HUES64 (cell line): Measurements from ENCODE around the gene PLXNA1.

Experiments used
- H3K27ac ChIP-seq: 2 replicates; pipeline ENCODE4 v1.7.0; 2013; ENCODE audit warnings: low read depth, low read length, inconsistent platforms
- H3K27me3 ChIP-seq: 2 replicates; pipeline ENCODE4 v1.6.1; 2013; ENCODE audit warnings: mild to moderate bottlenecking, low read length; ENCODE audit not compliant: insufficient read depth
- H3K36me3 ChIP-seq: 2 replicates; pipeline ENCODE4 v1.6.1; 2013; ENCODE audit warnings: mild to moderate bottlenecking, low read length; ENCODE audit not compliant: insufficient read depth
- H3K4me1 ChIP-seq: 2 replicates; pipeline ENCODE4 v1.6.1; 2013; ENCODE audit warnings: mild to moderate bottlenecking, low read length, moderate library complexity; ENCODE audit not compliant: insufficient read depth
- H3K4me3 ChIP-seq: 2 replicates; pipeline ENCODE4 v1.5.1; 2013; ENCODE audit warnings: mild to moderate bottlenecking, low read length, moderate library complexity
- H3K9ac ChIP-seq: 2 replicates; pipeline ENCODE4 v1.6.1; 2013; ENCODE audit warnings: mild to moderate bottlenecking, low read depth, low read length
- H3K9me3 ChIP-seq: 2 replicates; pipeline ENCODE4 v1.6.1; 2013; ENCODE audit warnings: low read depth, low read length; ENCODE audit not compliant: insufficient read depth
- WGBS: fragments of 150-250, 120-280 bp; methylation state at CpG from one replicate; pipeline ENCODE4 v1.1.7; 2013; ENCODE audit warnings: missing lambda C conversion rate; 5-methylcytosine and 5-hydroxymethylcytosine counted together

PLXNA1 gene

GRCh38 chr3:126990024-126990700 is 7.2 kb downstream of the PLXNA1 start:
- Histone ChIP-seq H3K27me3 (no peaks in the 10 kb centered on the region), H3K9ac (no peak overlapping the region), H3K36me3 (peaks cover 24% of the 10 kb centered on the region), H3K9me3 (no peaks in the 10 kb centered on the region), H3K4me3 (no peak overlapping the region), H3K4me1 (no peaks in the 10 kb centered on the region), H3K27ac (no peak overlapping the region)
- WGBS, result 93% methylated on average over 10 of the region's 10 CpGs

- H3K4me3 ChIP-seq, result no peak overlapping the region
- WGBS, result 82% methylated on average over 5 of the region's 5 CpGs
- no peaks in the 10 kb centered on the region for H3K27me3 ChIP-seq
- H3K9me3 ChIP-seq, result no peaks in the 10 kb centered on the region
- peaks cover 27% of the 10 kb centered on the region for H3K36me3 ChIP-seq
- no peak overlapping the region for H3K9ac ChIP-seq
- no peaks in the 10 kb centered on the region for H3K4me1 ChIP-seq
- H3K27ac ChIP-seq, result no peak overlapping the region
These were observed 8.0 kb downstream of the PLXNA1 start for GRCh38 chr3:126990890-126991289.

- Histone ChIP-seq H3K27me3 (no peaks in the 10 kb centered on the region), H3K4me1 (no peaks in the 10 kb centered on the region), H3K36me3 (peaks cover 27% of the 10 kb centered on the region), H3K9ac (no peak overlapping the region), H3K9me3 (no peaks in the 10 kb centered on the region), H3K4me3 (no peak overlapping the region), H3K27ac (no peak overlapping the region)
- WGBS, result 95% methylated on average over 24 of the region's 24 CpGs
These were observed 8.7 kb downstream of the PLXNA1 start for GRCh38 chr3:126991366-126992200.

GRCh38 chr3:126992216-126992615 is 9.3 kb downstream of the PLXNA1 start:
- H3K4me3 ChIP-seq, result no peak overlapping the region
- H3K9ac ChIP-seq, result no peak overlapping the region
- H3K4me1 ChIP-seq, result no peaks in the 10 kb centered on the region
- H3K27ac ChIP-seq, result no peak overlapping the region
- 95% methylated on average over 7 of the region's 7 CpGs for WGBS
- peaks cover 27% of the 10 kb centered on the region for H3K36me3 ChIP-seq
- no peaks in the 10 kb centered on the region for H3K9me3 ChIP-seq
- no peaks in the 10 kb centered on the region for H3K27me3 ChIP-seq

- H3K27me3 ChIP-seq, result no peaks in the 10 kb centered on the region
- H3K36me3 ChIP-seq, result peaks cover 27% of the 10 kb centered on the region
- no peak overlapping the region for H3K4me3 ChIP-seq
- H3K9me3 ChIP-seq, result no peaks in the 10 kb centered on the region
- H3K27ac ChIP-seq, result no peak overlapping the region
- H3K4me1 ChIP-seq, result no peaks in the 10 kb centered on the region
- no peak overlapping the region for H3K9ac ChIP-seq
- 95% methylated on average over 7 of the region's 8 CpGs for WGBS
These were observed 9.9 kb downstream of the PLXNA1 start for GRCh38 chr3:126992776-126993175.

- WGBS, result 95% methylated on average over 9 of the region's 9 CpGs
- Histone ChIP-seq H3K4me3 (no peak overlapping the region), H3K9me3 (no peaks in the 10 kb centered on the region), H3K4me1 (no peaks in the 10 kb centered on the region), H3K27ac (no peak overlapping the region), H3K36me3 (peaks cover 26% of the 10 kb centered on the region), H3K9ac (no peak overlapping the region), H3K27me3 (no peaks in the 10 kb centered on the region)
These were observed 10.5 kb downstream of the PLXNA1 start for GRCh38 chr3:126993436-126993835.

- Histone ChIP-seq H3K27ac (no peak overlapping the region), H3K27me3 (no peaks in the 10 kb centered on the region), H3K4me1 (no peaks in the 10 kb centered on the region), H3K9ac (no peak overlapping the region; the same call in 1 of the 2 replicates), H3K4me3 (no peak overlapping the region), H3K9me3 (no peaks in the 10 kb centered on the region), H3K36me3 (peaks cover 13% of the 10 kb centered on the region)
- 96% methylated on average over 10 of the region's 10 CpGs for WGBS
These were observed 11.8 kb downstream of the PLXNA1 start for GRCh38 chr3:126994661-126995245.

GRCh38 chr3:126995254-126995780 is 12.4 kb downstream of the PLXNA1 start:
- H3K4me3 ChIP-seq, result no peak overlapping the region
- H3K9ac ChIP-seq, result no peak overlapping the region; the same call in 1 of the 2 replicates
- WGBS, result 93% methylated on average over 12 of the region's 12 CpGs
- peaks cover 8% of the 10 kb centered on the region for H3K36me3 ChIP-seq
- no peaks in the 10 kb centered on the region for H3K27me3 ChIP-seq
- no peaks in the 10 kb centered on the region for H3K4me1 ChIP-seq
- H3K9me3 ChIP-seq, result no peaks in the 10 kb centered on the region
- no peak overlapping the region for H3K27ac ChIP-seq

GRCh38 chr3:126995926-126996512 is 13.1 kb downstream of the PLXNA1 start:
- Histone ChIP-seq H3K27ac (no peak overlapping the region), H3K9ac (peak overlapping the region; percentile 14; the same call in 1 of the 2 replicates), H3K27me3 (no peaks in the 10 kb centered on the region), H3K4me1 (no peaks in the 10 kb centered on the region), H3K9me3 (no peaks in the 10 kb centered on the region), H3K4me3 (no peak overlapping the region), H3K36me3 (peaks cover 6% of the 10 kb centered on the region)
- WGBS, result 92% methylated on average over 11 of the region's 11 CpGs

- H3K4me1 ChIP-seq, result peaks cover 6% of the 10 kb centered on the region
- H3K27ac ChIP-seq, result no peak overlapping the region
- H3K27me3 ChIP-seq, result no peaks in the 10 kb centered on the region
- H3K9me3 ChIP-seq, result no peaks in the 10 kb centered on the region
- WGBS, result 97% methylated on average over 7 of the region's 7 CpGs
- H3K4me3 ChIP-seq, result no peak overlapping the region
- H3K36me3 ChIP-seq, result peaks cover 6% of the 10 kb centered on the region; the same call in 1 of the 2 replicates
- H3K9ac ChIP-seq, result no peak overlapping the region
These were observed 14.0 kb downstream of the PLXNA1 start for GRCh38 chr3:126996905-126997304.
